ENCODE results near the gene SEMA3E.

- TF ChIP-seq TEAD4 (CRISPR knock-in tag; IDR thresholded peaks at IDR 0.05) (no peak), CTCF (IDR thresholded peaks at IDR 0.05) (no peak), TP53 (CRISPR knock-in tag; IDR thresholded peaks at IDR 0.05) (no peak), CREB1 (CRISPR knock-in tag; IDR thresholded peaks at IDR 0.05) (no peak), ZSCAN18 (CRISPR knock-in tag; IDR thresholded peaks at IDR 0.05) (no peak), USF1 (CRISPR knock-in tag; IDR thresholded peaks at IDR 0.05) (no peak), ZNF121 (CRISPR knock-in tag; IDR thresholded peaks at IDR 0.05) (no peak), IRF2 (CRISPR knock-in tag; IDR thresholded peaks at IDR 0.05; ENCODE audit: borderline replicate concordance, low read depth) (no peak), MAX (CRISPR knock-in tag; IDR thresholded peaks at IDR 0.05) (no peak), NR2C2 (CRISPR knock-in tag; IDR thresholded peaks at IDR 0.05) (no peak)
These were observed 199.2 kb downstream of the SEMA3E start for GRCh38 chr7:83449781-83450180.
